ENCODE data around the gene SPCS2.
"Not testable (repeated sequence)": the region's sequence is repeated elsewhere in the genome, so short reads cannot be mapped to it uniquely, and the experiment has no call there.

The SPCS2 gene

GRCh38 chr11:74988541-74989259 is 39.6 kb downstream of the SPCS2 start, which contains the start of gene NEU3:
TSS of gene NEU3 (plus strand) at chr11:74988933. CDS start at chr11:74989061, 128 bp downstream.
- Histone ChIP-seq H3K79me2 (ENCODE audit: insufficient read depth, low read depth) (0 out of 2 replicates have a peak, but pooled peaks cover 12% of the 10 kb centered on the region), H3K4me1 (ENCODE audit: low read depth, poor library complexity, severe bottlenecking) (peaks cover 28% of the 10 kb centered on the region), H3K27ac (peak within 1 kb of the TSS; percentile 40), H3K4me3 (IDR thresholded peaks at IDR 0.05; ENCODE audit: insufficient read depth, low read depth, low read length) (no peak within 1 kb of the TSS), H2AFZ (ENCODE audit: low read depth) (peak within 1 kb of the TSS; percentile 80), H3K9ac (peak within 1 kb of the TSS; percentile 73), H3K4me2 (peak within 1 kb of the TSS; percentile 82), H3K27me3 (ENCODE audit: insufficient read depth, low read depth) (no peaks in the 10 kb centered on the region), H4K20me1 (ENCODE audit: insufficient read depth) (no peaks in the 10 kb centered on the region), H3K36me3 (ENCODE audit: insufficient read depth) (no peaks in the 10 kb centered on the region)
- TF ChIP-seq CTCF (conservative IDR thresholded peaks at IDR 0.05; ENCODE audit: low read depth, low read length) = no peak

- Histone ChIP-seq H4K20me1 (ENCODE audit: insufficient read depth) (no peaks in the 10 kb centered on the region), H3K79me2 (ENCODE audit: insufficient read depth, low read depth) (0 out of 2 replicates have a peak, but pooled peaks cover 12% of the 10 kb centered on the region), H3K4me1 (ENCODE audit: low read depth, poor library complexity, severe bottlenecking) (peaks cover 28% of the 10 kb centered on the region), H2AFZ (ENCODE audit: low read depth) (peak overlapping the region; percentile 80), H3K4me3 (IDR thresholded peaks at IDR 0.05; ENCODE audit: insufficient read depth, low read depth, low read length) (no peak overlapping the region), H3K36me3 (ENCODE audit: insufficient read depth) (no peaks in the 10 kb centered on the region), H3K27ac (peak overlapping the region; percentile 40; the same call in 1 of the 2 replicates), H3K4me2 (peak overlapping the region; percentile 82), H3K27me3 (ENCODE audit: insufficient read depth, low read depth) (no peaks in the 10 kb centered on the region), H3K9ac (peak overlapping the region; percentile 73)
- TF ChIP-seq CTCF (conservative IDR thresholded peaks at IDR 0.05; ENCODE audit: low read depth, low read length) = no peak
Measured at GRCh38 chr11:74989260-74989638, 40.2 kb downstream of the SPCS2 start.

DNA sequence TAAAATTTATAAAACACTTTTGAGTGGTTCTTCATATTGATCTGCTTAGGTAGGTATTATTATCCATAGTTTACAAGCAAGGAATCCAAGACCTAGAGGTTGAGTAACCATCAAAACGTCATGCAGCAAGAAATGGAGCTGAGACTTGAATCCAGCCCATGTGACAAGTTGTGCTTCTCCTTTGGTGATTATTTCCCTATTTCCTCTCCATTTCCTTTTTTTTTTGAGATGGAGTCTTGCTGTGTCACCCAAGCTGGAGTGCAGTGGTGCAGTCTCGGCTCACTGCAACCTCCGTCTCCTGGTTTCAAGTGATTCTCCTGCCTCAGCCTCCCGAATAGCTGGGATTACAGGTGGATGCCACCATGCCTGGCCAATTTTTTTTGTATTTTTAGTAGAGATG is 41.1 kb downstream of the SPCS2 start:
- Histone ChIP-seq H3K79me2 (ENCODE audit: insufficient read depth, low read depth) (0 out of 2 replicates have a peak, but pooled peaks cover 12% of the 10 kb centered on the region), H3K4me1 (ENCODE audit: low read depth, poor library complexity, severe bottlenecking) (peaks cover 28% of the 10 kb centered on the region), H3K9ac (0 out of 2 replicates have a peak overlapping the region, but pooled peaks have one; percentile 73), H3K4me2 (peak overlapping the region; percentile 82)
- not testable (repeated sequence) for H3K27me3 ChIP-seq (ENCODE audit: insufficient read depth, low read depth); H3K36me3 ChIP-seq (ENCODE audit: insufficient read depth); H3K27ac ChIP-seq; H4K20me1 ChIP-seq (ENCODE audit: insufficient read depth); H2AFZ ChIP-seq (ENCODE audit: low read depth); H3K4me3 ChIP-seq (IDR thresholded peaks at IDR 0.05; ENCODE audit: insufficient read depth, low read depth, low read length)

- H3K27me3 ChIP-seq (ENCODE audit: insufficient read depth, low read depth) = no peaks in the 10 kb centered on the region
- H3K4me2 ChIP-seq = no peak overlapping the region
- H2AFZ ChIP-seq (ENCODE audit: low read depth) = no peak overlapping the region
- H3K36me3 ChIP-seq (ENCODE audit: insufficient read depth) = no peaks in the 10 kb centered on the region; the same call in 1 of the 2 replicates
- H3K9ac ChIP-seq = no peak overlapping the region
- H3K27ac ChIP-seq = no peak overlapping the region
- no peak overlapping the region for H3K4me3 ChIP-seq (IDR thresholded peaks at IDR 0.05; ENCODE audit: insufficient read depth, low read depth, low read length)
- 0 out of 2 replicates have a peak, but pooled peaks cover 12% of the 10 kb centered on the region for H3K79me2 ChIP-seq (ENCODE audit: insufficient read depth, low read depth)
- TF ChIP-seq CTCF (conservative IDR thresholded peaks at IDR 0.05; ENCODE audit: low read depth, low read length) = no peak
- no peaks in the 10 kb centered on the region for H4K20me1 ChIP-seq (ENCODE audit: insufficient read depth)
- H3K4me1 ChIP-seq (ENCODE audit: low read depth, poor library complexity, severe bottlenecking) = peaks cover 28% of the 10 kb centered on the region
Measured at GRCh38 chr11:74990941-74991340, 41.9 kb downstream of the SPCS2 start.

DNA sequence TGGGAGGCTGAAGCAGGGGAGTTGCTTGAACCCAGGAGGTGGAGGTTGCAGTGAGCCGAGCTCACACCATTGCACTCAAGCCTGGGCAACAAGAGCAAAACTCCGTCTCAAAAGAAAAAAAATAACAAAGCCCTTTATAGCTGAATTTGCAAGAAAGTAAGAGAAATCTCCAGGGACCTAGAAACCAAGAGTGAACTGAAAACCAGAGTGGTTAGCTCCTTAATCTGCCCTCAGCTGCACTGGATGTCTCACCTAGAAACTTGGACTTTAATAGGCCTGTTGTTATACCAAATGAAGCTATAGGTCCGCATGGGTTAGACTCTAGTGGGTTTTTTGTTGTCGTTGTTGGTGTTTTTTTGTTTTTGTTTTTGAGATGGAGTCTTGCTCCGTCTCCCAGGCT is 43.8 kb downstream of the SPCS2 start:
- H3K4me2 ChIP-seq = no peak overlapping the region
- H3K4me3 ChIP-seq (IDR thresholded peaks at IDR 0.05; ENCODE audit: insufficient read depth, low read depth, low read length) = no peak overlapping the region
- peaks cover 28% of the 10 kb centered on the region for H3K4me1 ChIP-seq (ENCODE audit: low read depth, poor library complexity, severe bottlenecking)
- TF ChIP-seq CTCF (conservative IDR thresholded peaks at IDR 0.05; ENCODE audit: low read depth, low read length) = no peak
- H3K27ac ChIP-seq = no peak overlapping the region
- H2AFZ ChIP-seq (ENCODE audit: low read depth) = no peak overlapping the region
- H4K20me1 ChIP-seq (ENCODE audit: insufficient read depth) = no peaks in the 10 kb centered on the region
- H3K27me3 ChIP-seq (ENCODE audit: insufficient read depth, low read depth) = no peaks in the 10 kb centered on the region
- H3K36me3 ChIP-seq (ENCODE audit: insufficient read depth) = no peaks in the 10 kb centered on the region; the same call in 1 of the 2 replicates
- no peak overlapping the region for H3K9ac ChIP-seq
- H3K79me2 ChIP-seq (ENCODE audit: insufficient read depth, low read depth) = 0 out of 2 replicates have a peak, but pooled peaks cover 12% of the 10 kb centered on the region
